NCI-H345 treated with DMSO at 0.1 percent for 48 hours (cell line): ENCODE results near the gene CHI3L2.

ENCODE experiments used
- DNase-seq: peaks from one replicate; lab custom pipeline; 2025; ENCODE audit not compliant: unreplicated experiment; lab: John Stamatoyannopoulos, UW

CHI3L2 gene

DNA sequence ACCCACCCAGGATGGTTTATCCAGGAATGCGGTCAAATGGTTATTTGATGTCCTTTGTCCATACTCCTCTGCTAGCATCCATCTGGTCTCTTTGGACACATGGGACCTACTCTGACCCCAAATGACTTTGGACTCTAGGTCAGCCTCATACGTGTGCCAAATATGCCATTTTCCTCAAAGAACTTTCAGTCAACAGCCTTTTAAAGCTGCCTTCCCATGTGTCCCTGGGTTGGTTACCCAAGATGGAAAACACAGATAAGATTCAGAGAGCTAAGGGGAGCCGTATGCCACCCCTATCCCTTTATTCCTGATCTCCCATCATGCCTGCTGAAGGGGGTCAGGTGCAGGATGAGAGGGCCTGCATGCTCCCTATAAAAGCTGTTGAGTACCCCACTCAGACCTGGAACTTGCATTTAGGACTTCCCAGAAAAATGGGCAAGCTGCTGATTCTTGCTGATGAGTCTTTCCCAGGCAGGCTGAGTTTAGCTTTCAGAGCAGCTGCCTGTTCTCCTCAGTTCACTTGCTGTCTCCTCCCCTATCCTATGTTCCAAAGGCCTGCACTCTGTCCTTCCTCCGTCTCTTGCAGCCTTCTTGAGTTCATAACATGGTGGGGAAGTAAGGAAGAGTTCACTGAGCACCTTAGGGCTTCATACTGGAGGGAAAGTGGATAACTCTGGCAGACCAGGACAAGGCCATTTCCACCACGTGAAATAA lies 19.8 kb downstream of the CHI3L2 start:
- DNase-seq = no peak

DNA sequence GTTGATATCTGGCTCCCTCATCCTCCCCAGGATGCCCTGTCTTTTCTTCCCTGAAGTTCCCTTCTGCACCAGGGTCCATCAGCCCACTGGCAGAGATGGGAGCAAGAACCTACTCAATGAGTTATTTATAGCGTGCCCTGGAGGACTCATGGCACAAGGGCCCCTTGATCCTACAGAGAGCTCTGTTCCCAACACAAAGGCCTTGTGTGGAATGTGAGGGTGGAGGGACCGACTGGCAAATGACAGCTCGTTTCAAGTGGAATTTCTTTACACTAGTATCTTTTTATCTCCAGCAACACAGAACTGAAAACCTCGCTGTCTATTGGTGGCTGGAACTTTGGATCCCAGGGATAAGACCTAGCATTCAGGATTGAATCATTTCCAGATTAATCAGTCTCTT lies 22.4 kb downstream of the CHI3L2 start:
- no peak for DNase-seq

DNA sequence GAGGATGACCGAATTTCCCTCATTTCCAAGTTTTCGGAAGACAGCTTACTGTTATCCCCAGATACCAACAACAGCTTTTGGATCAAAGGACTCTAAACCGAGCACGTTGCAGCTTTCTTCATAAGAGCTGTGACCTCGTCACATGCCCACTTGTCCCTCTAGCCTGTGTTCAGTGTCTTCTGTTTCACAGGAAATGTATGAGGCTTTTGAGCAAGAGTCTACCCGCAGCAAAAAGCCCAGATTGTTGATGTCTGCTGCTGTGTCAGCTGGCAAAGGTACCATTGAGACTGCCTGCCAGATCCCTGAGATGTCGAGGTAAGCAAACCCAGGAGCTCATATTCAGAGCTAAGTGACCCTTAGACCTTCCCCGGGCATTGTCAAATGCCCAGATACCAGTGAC lies 24.1 kb downstream of the CHI3L2 start:
- no peak for DNase-seq

DNA sequence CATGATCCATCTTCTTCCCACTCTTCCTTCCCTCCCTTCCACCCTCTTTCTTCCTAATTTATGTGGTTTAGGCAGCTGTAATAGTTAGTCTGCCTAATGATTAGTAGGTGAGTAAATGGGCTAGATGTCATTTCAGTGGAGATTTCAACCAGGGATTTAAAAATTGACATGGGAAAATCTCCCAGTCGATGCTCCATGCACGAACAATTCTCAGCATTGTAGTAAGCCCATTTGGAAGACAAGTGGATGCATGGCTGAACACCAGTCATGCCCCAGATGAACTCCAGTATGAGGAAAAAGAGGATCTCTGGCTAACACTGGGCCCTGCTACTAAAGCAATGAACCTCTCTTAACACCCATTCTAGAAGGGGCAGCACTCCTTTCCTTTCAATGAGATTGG lies 25.3 kb downstream of the CHI3L2 start:
- DNase-seq = no peak

DNA sequence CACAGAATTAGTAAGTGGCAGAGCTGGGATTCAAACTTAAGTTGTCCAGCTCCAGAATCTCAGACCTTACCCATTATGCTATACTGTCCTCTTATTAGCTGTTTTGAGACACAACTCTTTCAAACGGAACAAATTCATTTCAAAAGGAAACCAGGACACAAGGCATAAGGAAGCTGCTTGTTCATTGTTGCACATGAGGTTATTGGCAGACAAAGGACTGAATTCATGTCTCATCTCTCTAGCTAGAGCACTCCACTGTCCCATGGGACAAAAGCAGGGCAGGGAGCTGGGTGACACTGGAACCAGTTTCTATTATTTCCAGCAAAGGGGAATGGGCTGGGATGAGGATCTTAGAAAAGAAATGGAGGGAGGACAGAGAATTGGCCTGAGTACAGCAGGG lies 26.4 kb downstream of the CHI3L2 start:
- DNase-seq = no peak

DNA sequence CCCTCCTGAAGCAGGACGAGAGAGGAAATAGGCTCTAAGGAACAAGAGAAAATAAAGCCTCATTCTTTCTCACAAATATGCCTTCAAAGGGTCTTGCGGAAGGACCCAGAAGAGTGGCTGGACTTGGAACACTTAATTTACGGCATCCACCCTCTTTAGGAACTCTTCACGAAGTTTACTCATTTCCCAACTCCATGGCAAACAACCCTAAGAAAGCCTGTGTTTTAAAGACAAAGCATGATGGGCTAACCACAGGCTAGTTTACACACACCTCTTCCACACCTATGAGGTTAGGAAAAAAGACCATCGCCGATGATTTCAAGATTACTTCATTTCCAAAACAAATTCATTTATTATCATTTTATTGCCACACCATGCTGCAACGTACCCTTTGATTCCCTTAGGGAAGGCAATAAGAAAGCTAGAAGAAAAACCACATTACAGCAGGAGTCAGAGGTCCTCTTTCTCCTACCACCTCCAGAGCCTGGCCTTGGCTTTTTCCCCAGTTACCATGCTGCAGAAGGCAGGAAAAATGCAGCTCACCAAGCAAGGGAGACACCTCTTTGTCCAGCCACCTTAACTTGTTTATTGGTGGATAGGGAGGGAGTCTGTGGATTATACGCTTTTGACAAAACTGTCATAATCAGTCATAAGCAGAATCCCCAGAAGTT lies 29.6 kb downstream of the CHI3L2 start:
- no peak for DNase-seq

DNA sequence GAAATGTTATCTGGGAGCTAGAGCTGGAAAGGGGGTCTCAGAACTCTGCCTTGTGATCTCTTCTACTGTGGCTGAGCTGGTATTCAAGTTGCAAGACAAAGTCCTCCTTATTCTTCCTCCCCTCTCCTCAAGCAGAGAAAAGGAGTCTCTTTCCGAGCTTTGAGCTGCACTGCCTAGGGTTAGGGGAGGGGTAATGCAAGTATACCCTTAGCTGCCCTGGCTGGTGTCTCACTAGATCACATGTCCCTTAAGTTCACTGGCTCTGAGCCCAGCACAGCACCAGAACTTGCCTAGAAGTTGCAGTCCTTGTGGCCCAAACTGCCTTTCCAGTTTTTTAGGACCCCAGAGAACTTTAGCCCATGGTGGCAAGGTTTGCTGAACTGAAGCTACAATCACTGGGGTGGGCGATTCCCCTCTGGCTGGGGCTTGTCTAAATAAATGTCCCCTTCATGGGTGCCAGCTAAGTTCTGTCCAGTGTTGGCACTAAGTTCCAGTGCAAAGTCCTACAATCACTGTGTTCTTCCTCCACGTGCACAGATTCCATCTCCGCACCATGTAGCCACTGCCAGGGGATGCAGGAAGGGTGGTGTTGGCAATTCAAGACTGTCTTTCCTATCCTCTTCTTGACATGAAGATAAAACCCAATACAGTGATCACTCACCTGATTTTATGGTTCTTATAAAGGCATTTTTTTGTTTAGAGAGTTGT lies 40.4 kb downstream of the CHI3L2 start:
- no peak for DNase-seq

DNA sequence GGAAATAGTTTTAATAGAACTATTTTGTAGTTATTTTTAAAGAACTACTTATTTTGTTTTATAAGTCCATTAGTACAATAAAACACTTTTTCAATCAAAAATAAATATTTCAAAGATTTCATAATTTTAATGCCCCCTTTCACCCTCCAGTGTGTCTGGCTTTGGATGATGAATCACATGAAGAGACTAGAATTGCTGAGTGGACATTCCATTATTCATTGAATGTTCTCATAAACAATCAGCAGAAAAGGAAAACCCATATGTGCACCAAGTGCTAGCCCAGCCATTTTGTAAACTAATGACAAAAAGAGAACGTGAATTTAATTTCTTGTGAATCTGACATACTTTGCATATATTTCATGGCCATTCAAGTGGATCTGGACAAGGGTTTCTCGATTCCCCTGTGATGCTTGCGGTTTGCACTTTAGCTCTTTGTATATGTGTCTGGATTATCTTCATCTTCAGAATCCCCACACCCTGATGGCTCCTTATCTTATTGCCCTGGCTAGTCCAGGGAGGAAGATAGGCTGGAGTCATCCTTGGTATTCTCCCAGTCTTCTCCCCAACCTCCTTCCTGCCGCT lies 42.4 kb downstream of the CHI3L2 start:
- no peak for DNase-seq

DNA sequence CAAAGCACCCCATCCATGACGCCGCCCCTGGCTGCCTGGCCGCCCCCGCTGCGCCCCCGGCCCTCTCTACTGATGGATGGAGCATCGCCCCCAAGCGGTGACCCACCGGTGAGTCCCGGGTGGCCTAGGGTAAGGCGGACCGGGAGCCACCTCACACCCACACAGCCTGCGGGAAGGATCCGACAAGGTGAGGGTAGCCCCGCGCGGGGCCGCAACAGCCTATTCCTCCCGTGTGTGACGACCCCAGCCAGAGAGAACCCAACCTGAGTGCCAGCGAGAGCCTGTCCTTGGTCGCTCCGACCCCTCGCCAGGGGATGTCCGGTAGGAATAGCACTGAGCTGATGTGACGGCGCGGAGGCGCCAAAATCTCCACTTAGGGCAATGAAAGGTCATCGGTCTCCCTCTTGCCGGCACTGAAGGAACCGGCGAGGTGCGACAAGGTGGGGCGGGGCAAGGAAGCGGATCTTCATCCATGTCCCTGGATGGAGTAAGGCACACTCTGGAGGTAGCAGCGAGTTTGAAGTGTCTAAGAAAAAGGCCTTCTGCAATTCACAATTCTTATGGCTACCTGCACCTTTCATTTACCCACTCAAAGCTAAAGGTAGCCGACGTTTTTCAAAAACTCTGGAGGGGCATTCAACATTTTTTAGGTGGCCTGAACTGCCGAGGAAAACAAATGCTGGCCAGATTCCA lies 43.4 kb downstream of the CHI3L2 start:
- DNase-seq = no peak

DNA sequence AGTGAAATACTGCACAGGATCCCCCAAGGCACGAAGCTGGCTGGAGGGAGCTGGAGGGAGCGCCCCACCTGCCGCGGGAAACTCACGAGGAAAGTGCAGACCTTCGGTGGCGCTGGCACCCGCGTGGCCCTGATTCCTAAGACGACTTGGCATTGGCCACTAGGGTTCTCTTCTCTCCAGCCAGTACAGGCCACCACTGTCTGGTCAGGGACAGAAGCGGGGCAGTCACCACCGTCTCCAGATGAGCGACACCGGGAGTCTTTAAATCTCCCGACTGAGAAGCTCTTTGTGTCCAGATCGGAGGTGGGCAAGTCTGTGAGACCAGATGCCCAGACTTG lies 43.9 kb downstream of the CHI3L2 start:
- no peak for DNase-seq

DNA sequence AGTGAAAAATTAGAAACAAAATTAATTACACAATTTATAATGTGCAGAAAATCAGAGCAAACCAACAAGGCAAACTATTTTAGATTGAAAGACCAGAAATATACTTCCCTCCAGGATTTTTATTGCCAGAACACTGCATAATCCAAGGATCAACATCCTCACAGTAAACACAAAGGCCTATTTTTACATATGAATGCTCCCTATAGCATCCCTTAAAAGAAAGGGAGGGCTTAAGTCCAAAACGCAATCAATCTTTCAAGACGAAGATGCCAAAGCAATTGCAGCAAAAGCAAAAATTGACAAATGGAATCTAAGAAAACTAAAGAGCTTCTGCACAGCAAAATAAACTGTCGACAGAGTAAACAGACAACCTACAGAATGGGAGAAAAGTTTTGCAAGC lies 44.6 kb downstream of the CHI3L2 start:
- no peak for DNase-seq

DNA sequence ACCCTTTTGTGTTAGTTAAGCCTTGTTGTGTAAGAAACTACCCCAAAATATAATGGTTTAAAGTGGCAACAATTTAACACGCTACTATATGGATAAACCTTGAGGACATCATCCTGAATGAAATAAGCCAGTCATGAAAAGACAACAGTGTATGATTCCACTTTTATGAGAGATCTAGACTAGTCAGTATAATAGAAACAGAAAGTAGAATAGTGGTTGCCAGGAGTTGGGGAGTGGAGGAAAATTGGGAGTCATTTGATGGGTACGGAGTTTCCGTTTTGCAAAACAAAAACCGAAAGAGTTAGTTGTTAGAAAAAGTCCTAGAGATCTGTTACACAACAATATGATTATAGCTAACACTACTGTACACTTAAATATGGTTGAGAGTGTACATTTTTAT lies 47.1 kb downstream of the CHI3L2 start:
- DNase-seq = no peak

DNA sequence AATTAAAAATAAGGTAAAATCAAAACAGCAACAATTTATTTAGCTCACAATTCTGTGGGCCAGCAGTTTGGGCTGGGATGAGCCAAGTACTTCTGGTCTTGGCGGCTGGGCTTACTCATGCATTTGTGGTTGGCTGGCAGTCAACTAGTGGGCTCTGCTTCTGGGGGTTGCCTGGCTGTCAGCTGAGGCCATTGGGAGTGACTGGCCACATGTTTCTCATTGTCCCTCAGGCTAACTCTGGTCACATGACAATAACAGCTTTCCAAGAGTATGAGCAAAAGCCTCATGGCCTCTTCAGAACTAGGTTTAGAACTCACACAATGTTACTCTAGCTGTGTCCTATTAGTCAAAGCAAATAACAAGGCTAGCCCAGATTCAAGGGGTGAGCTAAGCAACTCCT lies 47.6 kb downstream of the CHI3L2 start:
- DNase-seq = no peak

DNA sequence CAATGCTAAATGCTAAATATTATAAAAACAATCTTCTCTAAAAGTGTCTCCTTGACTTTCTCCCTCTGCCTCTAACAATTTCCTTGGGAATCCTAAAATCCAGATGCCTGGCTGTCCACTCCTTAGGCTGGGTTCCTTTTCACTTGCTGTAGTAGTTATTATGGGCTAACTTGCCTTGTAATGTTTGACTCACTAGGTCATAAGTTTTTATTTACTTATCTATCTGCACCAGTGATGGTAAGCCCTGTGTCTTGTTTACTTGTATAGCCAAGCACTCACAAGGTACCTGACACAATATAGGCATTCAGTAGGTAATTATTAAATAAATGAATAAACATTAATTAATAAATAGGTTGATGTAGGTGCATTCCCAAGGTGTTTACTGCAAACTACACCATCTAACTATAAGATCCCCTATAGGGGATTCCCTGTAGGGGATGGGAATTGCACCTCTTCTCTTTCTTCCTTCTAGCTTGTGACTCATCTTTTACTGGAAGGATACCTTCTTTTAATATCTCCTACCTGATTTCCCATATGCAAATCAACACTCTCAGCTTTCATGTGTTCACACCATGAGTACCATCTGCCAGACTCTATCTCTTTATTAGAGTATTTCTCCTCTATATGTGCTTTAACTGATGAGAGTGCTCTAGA lies 48.4 kb downstream of the CHI3L2 start:
- DNase-seq = no peak

DNA sequence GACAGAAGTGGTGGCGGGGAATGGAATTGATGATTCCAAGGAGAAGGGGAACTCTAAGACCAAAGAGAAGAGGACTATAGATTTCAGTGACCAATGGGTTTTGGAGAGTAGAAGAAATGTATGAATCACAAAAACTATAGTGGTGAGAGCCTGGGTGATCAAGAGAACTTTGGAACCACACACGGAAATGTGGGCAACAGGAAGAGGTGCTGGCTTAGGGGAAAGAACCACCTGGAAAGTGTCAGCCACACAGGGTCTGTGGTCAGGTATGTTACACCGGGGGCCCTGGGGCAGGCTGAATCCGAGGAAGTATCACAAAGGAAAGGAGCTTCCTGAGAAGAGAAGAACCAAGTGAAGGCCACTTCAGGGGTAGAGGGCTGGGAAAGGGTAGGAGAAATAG lies 51.6 kb downstream of the CHI3L2 start:
- no peak for DNase-seq

DNA sequence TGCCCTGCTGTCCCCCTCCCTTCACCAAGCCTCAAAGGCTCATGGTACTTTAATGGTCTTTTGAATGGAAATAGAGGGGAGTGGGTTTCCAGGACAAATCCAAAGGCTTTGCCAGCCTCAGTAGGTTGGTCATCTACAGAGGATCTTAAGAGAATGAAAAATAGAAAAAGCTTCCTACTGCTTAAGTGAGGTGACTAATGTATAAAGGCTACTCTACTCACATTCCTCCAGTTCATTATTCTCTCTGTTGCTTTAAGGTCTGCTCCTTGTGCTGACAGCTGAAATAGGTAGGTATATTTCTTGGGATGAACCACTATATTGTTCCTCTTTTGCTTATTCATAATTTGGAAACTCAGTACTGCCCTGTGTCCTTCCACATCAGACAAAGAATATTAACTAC lies 52.8 kb downstream of the CHI3L2 start:
- DNase-seq = no peak

DNA sequence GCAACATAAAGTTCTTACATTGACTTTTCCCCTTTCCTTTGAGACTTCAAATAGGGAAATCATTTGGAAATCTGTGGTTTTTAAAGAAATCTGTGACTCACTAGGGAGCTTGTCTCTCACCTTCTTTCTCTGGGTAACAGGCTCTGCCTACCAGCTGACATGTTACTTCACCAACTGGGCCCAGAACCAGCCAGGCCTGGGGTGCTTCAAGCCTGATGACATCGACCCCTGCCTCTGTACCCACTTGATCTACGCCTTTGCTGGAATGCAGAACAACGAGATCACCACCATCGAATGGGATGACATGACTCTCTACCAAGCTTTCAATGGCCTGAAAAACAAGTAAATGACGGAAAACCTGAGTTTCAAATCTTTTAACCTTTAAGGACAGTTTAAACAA lies 53.9 kb downstream of the CHI3L2 start:
- DNase-seq = no peak

DNA sequence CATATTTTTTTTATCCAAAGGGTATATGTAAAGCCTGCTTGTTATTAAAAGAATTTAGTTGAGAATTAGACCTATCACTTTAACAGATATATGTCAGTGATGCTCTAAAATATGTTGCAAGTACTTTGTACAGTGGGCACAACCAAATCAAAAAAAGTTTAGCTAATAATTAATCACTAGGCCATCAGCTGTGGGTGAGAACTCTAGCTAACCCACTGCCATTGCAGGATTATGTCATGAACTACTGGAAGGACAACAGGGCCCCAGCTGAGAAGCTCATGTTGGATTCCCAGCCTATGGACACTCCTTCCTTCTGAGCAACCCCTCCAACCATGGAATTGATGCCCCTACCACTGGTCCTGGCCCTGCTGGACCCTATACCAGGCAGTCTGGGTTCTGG lies 56.3 kb downstream of the CHI3L2 start:
- no peak for DNase-seq

DNA sequence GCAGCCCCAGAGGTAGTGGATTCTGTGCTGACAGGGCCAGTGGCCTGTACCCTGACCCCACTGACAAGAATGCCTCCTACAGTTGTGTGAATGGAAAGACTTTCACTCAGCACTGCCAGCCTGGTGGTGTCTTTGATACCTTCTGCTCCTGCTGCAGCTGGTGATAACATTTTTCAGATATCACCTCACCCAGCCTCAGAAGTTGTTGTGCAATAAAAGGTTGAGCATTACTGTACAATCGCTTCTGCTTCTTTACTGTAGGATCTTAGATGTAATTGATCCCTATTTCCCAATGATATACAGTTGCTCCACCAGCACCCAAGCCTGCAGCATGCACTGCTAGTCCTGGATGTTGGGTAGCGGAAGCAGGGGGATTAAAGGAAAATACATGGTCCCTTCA lies 58.4 kb downstream of the CHI3L2 start:
- no peak for DNase-seq

DNA sequence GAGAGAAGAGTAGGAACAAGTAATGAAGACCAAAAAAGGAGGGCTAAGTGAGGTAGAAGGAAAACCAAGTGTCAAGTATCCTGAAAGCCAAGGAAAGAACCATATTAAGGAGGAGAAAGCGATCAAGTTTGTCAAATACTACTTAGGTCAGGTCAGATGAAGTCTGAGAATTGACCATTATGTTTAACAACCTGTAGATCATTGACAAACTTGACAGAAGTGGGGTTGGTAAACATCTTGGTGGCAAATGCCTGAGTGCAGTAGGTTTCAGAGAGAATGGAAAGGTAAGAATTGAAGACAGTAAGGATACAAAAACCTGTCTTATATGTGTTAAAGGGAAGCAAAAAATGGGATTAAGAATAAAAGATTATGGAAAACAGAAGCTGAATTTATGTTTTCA lies 59.4 kb downstream of the CHI3L2 start:
- DNase-seq = no peak

DNA sequence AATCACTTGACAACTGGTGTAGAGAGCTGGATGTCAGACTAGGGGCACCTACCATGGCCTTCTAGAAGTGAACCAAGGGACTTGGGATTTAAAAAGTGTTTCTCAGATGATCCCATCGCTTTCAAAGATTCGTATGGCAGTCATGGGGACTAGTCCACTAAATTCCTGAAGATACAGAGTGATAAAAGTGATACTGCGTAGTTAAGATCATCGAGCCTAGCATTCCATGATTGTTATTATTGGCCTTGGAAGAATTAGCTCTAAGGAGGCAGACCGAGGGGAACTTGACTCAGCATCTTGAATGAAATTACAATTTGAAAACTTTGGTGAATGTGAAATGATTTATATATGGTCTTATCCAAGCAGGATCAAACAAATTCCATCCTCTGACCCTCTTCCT lies 61.9 kb downstream of the CHI3L2 start:
- no peak for DNase-seq
